ENCODE data around the gene TRAF4. TPM values are rescaled to one million over a fixed set of nuclear protein-coding genes. Genes with fewer than 3 reads are reported as not detected.

Gene TRAF4
- total and polyA plus RNA-seq, 10 of the 15 experiments (the other 5 are each of a cell fraction or from before 2014, with no cell fraction given) = 3.7 to 197 (median 66.4) TPM

GRCh38 chr17:28743243-28744103, at the start of gene TRAF4 (continued):
- TF ChIP-seq POLR2AphosphoS2 (IDR thresholded peaks at IDR 0.05; ENCODE audit: low read depth, low read length) (peak; percentile 94; the same call in 1 of the 2 replicates), MAX (IDR thresholded peaks at IDR 0.05; ENCODE audit: low read depth, low read length) (0 out of 2 replicates have a peak, but pooled peaks have one; percentile 56), MEF2A (IDR thresholded peaks at IDR 0.05; ENCODE audit: insufficient read depth, low read depth, low read length) (peak; percentile 68), IKZF1 (conservative IDR thresholded peaks at IDR 0.05) (peak; percentile 95), ESRRA (IDR thresholded peaks at IDR 0.05; ENCODE audit: low read length) (no peak), RBBP5 (conservative IDR thresholded peaks at IDR 0.05) (no peak), FOXK2 (IDR thresholded peaks at IDR 0.05) (no peak), ZNF384 (IDR thresholded peaks at IDR 0.05; ENCODE audit: borderline replicate concordance, low read depth, low read length) (no peak), ZNF24 (IDR thresholded peaks at IDR 0.05) (peak; percentile 47; the same call in 1 of the 2 replicates), SUPT20H (IDR thresholded peaks at IDR 0.05; ENCODE audit: borderline replicate concordance, control insufficient read depth, low read depth, low read length) (no peak), GABPA (IDR thresholded peaks at IDR 0.05; ENCODE audit: low read depth) (no peak), USF2 (IDR thresholded peaks at IDR 0.05; ENCODE audit: borderline replicate concordance, low read depth, low read length) (no peak), PAX8 (IDR thresholded peaks at IDR 0.05) (no peak), BCL11A (IDR thresholded peaks at IDR 0.05; ENCODE audit: low read depth, low read length) (no peak), PAX5 (IDR thresholded peaks at IDR 0.05; ENCODE audit: borderline replicate concordance, low read depth, low read length) (no peak; the same call in 1 of the 2 replicates), POLR2AphosphoS5 (IDR thresholded peaks at IDR 0.05; ENCODE audit: low read length) (peak; percentile 86; the same call in 1 of the 2 replicates), CEBPZ (IDR thresholded peaks at IDR 0.05; ENCODE audit: low read depth, low read length) (no peak), NFIC (IDR thresholded peaks at IDR 0.05; ENCODE audit: low read depth, low read length) (no peak), TCF7 (IDR thresholded peaks at IDR 0.05; ENCODE audit: borderline replicate concordance) (no peak), HDAC6 (IDR thresholded peaks at IDR 0.05; ENCODE audit: unreplicated experiment) (no peak), NBN (IDR thresholded peaks at IDR 0.05) (peak; percentile 67), WRNIP1 (IDR thresholded peaks at IDR 0.05; ENCODE audit: borderline replicate concordance, low read depth, low read length) (no peak), RAD21 (IDR thresholded peaks at IDR 0.05; ENCODE audit: insufficient read depth, low read depth, low read length) (no peak), CHD1 (IDR thresholded peaks at IDR 0.05; ENCODE audit: low read depth, low read length) (no peak; the same call in 1 of the 2 replicates), ZZZ3 (IDR thresholded peaks at IDR 0.05; ENCODE audit: control insufficient read depth, insufficient read length, low read depth) (no peak), RAD51 (IDR thresholded peaks at IDR 0.05) (peak; percentile 28; the same call in 1 of the 2 replicates), YY1 (IDR thresholded peaks at IDR 0.05; ENCODE audit: low read depth, low read length) (peak; percentile 64), RB1 (IDR thresholded peaks at IDR 0.05; ENCODE audit: borderline replicate concordance) (peak; percentile 90; the same call in 1 of the 2 replicates)
